HEK293 (cell line): ENCODE results near the gene TBX1.

Experiments used
- CTCF ChIA-PET: fragments of 350-600 bp; formaldehyde crosslinking; extraction: SDS; loops from one replicate; lab custom pipeline; 2021; ENCODE audit warnings: antibody characterized with exemption; lab: Yijun Ruan, JAX
- POLR2A ChIA-PET: fragments of 300-600 bp; formaldehyde crosslinking; extraction: SDS; loops from one replicate; lab custom pipeline; 2020; ENCODE audit warnings: antibody characterized with exemption, inconsistent platforms; lab: Yijun Ruan, JAX
- H3K27ac ChIP-seq: fragments of 200-500 bp; sonication (Bioruptor generic); 2 replicates; pipeline ENCODE4 v1.5.1; 2014; ENCODE audit warnings: low read depth, low read length, control low read depth, inconsistent platforms; ENCODE audit errors: extremely low read depth
- H3K36me3 ChIP-seq, 2 experiments: fragments of 200-500 bp in 1 of 2; sonication (Bioruptor generic) in 1 of 2; 1 replicate in 1 of 2; 2 replicates in 1 of 2; pipeline ENCODE4 v1.5.1; 2014 to 2017; ENCODE audit warnings: inconsistent platforms in 2 of 2, low read length in 2 of 2; ENCODE audit not compliant: control insufficient read depth in 2 of 2, insufficient read depth in 1 of 2
- H3K4me1 ChIP-seq: fragments of 200-500 bp; sonication (Bioruptor generic); 2 replicates; pipeline ENCODE4 v1.5.1; 2014; ENCODE audit warnings: mild to moderate bottlenecking, low read length, inconsistent platforms; ENCODE audit not compliant: control insufficient read depth, insufficient read depth
- H3K4me3 ChIP-seq: 2 replicates; pipeline ENCODE4 v1.5.1; 2011; ENCODE audit warnings: low read depth, mild to moderate bottlenecking, control low read depth, low read length, moderate library complexity
- H3K9me3 ChIP-seq: fragments of 200-500 bp; sonication (Bioruptor generic); 2 replicates; pipeline ENCODE4 v1.5.1; 2014; ENCODE audit warnings: low read depth, low read length, inconsistent platforms; ENCODE audit not compliant: control insufficient read depth, insufficient read depth
- MYNN ChIP-seq: fragments of 450-650 bp; formaldehyde crosslinking; IDR thresholded peaks from 2 replicates; pipeline ENCODE4 v1.5.1; 2016; ENCODE audit warnings: missing biosample characterization, missing genetic modification characterization, borderline replicate concordance
- PRDM1 ChIP-seq: fragments of 450-650 bp; formaldehyde crosslinking; IDR thresholded peaks from 2 replicates; pipeline ENCODE4; 2016; ENCODE audit warnings: missing biosample characterization, missing genetic modification characterization
- SALL2 ChIP-seq: fragments of 450-650 bp; formaldehyde crosslinking; IDR thresholded peaks from 2 replicates; pipeline ENCODE4 v1.5.0; 2017; ENCODE audit warnings: missing biosample characterization, mild to moderate bottlenecking, missing genetic modification characterization, borderline replicate concordance
- ZNF19 ChIP-seq: fragments of 450-650 bp; formaldehyde crosslinking; IDR thresholded peaks from 2 replicates; pipeline ENCODE4; 2016; ENCODE audit warnings: missing biosample characterization, missing genetic modification characterization, low read depth
- ZNF266 ChIP-seq: fragments of 450-650 bp; formaldehyde crosslinking; IDR thresholded peaks from 2 replicates; pipeline ENCODE4 v1.5.1; 2016; ENCODE audit warnings: missing biosample characterization, missing genetic modification characterization, low read depth
- ZNF404 ChIP-seq: fragments of 450-650 bp; formaldehyde crosslinking; IDR thresholded peaks from 2 replicates; pipeline ENCODE4 v1.5.1; 2017; ENCODE audit warnings: missing biosample characterization, missing genetic modification characterization
- ZNF416 ChIP-seq: fragments of 450-650 bp; formaldehyde crosslinking; IDR thresholded peaks from 2 replicates; pipeline ENCODE4 v1.5.1; 2016; ENCODE audit warnings: missing biosample characterization, missing genetic modification characterization
- ZNF558 ChIP-seq: fragments of 450-650 bp; formaldehyde crosslinking; IDR thresholded peaks from 2 replicates; pipeline ENCODE4 v1.5.1; 2016; ENCODE audit warnings: missing biosample characterization, missing genetic modification characterization
- ZNF560 ChIP-seq: fragments of 450-650 bp; formaldehyde crosslinking; IDR thresholded peaks from 2 replicates; pipeline ENCODE4 v1.5.1; 2017; ENCODE audit warnings: missing biosample characterization, missing genetic modification characterization, borderline replicate concordance
- TF ChIP-seq, protein P1 (sequence below): fragments of 450-650 bp; formaldehyde crosslinking; IDR thresholded peaks from 2 replicates; pipeline ENCODE4 v1.5.1; 2016; ENCODE audit warnings: missing biosample characterization, missing genetic modification characterization, borderline replicate concordance
- TF ChIP-seq, protein P2 (sequence below): fragments of 450-650 bp; formaldehyde crosslinking; IDR thresholded peaks from 2 replicates; pipeline ENCODE4 v1.5.1; 2016; ENCODE audit warnings: missing biosample characterization, missing genetic modification characterization
- TF ChIP-seq, protein P3 (sequence below): fragments of 450-650 bp; formaldehyde crosslinking; IDR thresholded peaks from 2 replicates; pipeline ENCODE4 v1.5.1; 2016; ENCODE audit warnings: missing biosample characterization, missing genetic modification characterization
- TF ChIP-seq, protein P4 (sequence below): fragments of 450-650 bp; formaldehyde crosslinking; IDR thresholded peaks from 2 replicates; pipeline ENCODE4 v1.5.1; 2017; ENCODE audit warnings: missing biosample characterization, missing genetic modification characterization
- TF ChIP-seq, protein P5 (sequence below): fragments of 450-650 bp; formaldehyde crosslinking; IDR thresholded peaks from 2 replicates; pipeline ENCODE4 v1.5.1; 2016; ENCODE audit warnings: missing biosample characterization, missing genetic modification characterization, borderline replicate concordance

Gene TBX1

DNA sequence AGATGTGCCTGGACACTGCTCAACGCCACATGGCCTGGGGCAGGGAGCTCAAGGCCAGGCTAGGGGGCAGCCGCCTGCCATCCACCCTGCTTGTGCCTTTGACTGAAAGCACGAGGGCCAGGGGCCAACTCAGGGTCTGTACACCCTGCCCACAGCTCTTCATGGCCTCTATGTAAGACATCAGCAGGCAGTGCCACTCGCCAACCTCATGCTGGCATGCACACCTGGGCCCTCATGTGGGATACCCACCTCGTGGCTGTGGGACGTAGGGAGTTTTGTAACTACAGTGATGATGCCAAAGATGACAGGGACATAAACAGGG, 25.6 kb downstream of the TBX1 start (continued):
- TF ChIP-seq ZNF19 (tag by site-specific recombination): no peak
- no peak for TF ChIP-seq ZNF404 (tag by site-specific recombination)

DNA sequence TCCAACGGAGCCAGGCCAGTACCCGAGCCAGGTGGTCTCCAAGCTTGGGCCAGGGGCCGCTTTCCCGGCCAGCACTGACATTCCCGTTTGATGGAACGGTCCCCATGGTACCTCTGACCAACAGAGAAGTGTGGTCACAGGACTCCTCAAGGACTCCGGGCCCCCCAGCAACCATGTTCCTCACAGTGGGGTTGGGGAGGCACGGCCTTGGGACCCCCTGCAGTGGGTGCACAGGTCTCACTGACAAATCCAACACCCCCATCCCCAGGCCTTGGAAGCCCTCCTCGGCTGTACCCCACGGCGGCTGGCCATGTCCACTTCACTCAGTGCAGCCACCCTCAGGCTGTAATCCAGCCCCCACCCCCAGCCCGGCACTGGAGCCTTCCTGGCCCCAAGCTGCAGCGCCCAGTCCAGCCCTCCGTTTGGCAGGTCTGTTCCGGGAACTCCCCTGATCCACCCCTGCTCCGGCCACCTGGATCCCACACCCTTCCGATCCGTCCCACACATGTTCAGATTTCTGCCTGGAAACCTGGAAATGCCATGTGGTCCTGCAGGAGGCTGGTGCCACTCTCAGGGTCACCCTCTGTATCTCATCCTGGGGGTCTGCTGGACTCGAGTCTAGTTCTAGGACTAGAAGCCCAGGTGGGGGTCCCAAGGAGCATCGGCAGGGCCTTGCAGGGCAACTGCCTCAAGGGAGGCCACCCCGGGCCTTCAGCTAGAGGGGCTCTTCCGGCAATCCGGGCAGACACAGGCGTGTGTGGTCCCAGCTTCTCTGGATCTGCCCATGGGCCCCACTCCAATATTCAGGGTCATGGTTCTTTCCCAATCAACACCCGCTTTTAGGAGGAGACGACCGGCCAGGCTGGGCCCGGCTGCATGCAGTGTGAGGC, 26.6 kb downstream of the TBX1 start:
- TF ChIP-seq ZNF266: no peak
- TF ChIP-seq, protein P1, sequence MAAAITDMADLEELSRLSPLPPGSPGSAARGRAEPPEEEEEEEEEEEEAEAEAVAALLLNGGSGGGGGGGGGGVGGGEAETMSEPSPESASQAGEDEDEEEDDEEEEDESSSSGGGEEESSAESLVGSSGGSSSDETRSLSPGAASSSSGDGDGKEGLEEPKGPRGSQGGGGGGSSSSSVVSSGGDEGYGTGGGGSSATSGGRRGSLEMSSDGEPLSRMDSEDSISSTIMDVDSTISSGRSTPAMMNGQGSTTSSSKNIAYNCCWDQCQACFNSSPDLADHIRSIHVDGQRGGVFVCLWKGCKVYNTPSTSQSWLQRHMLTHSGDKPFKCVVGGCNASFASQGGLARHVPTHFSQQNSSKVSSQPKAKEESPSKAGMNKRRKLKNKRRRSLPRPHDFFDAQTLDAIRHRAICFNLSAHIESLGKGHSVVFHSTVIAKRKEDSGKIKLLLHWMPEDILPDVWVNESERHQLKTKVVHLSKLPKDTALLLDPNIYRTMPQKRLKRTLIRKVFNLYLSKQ (tag by site-specific recombination): no peak
- no peak for TF ChIP-seq ZNF416 (tag by site-specific recombination)
- TF ChIP-seq ZNF558 (tag by site-specific recombination): no peak
- TF ChIP-seq SALL2 (tag by site-specific recombination): no peak
- no peak for TF ChIP-seq ZNF560 (tag by site-specific recombination)
- TF ChIP-seq, protein P2, sequence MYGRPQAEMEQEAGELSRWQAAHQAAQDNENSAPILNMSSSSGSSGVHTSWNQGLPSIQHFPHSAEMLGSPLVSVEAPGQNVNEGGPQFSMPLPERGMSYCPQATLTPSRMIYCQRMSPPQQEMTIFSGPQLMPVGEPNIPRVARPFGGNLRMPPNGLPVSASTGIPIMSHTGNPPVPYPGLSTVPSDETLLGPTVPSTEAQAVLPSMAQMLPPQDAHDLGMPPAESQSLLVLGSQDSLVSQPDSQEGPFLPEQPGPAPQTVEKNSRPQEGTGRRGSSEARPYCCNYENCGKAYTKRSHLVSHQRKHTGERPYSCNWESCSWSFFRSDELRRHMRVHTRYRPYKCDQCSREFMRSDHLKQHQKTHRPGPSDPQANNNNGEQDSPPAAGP (tag by site-specific recombination): no peak
- no peak for TF ChIP-seq MYNN (tag by site-specific recombination)
- TF ChIP-seq, protein P3, sequence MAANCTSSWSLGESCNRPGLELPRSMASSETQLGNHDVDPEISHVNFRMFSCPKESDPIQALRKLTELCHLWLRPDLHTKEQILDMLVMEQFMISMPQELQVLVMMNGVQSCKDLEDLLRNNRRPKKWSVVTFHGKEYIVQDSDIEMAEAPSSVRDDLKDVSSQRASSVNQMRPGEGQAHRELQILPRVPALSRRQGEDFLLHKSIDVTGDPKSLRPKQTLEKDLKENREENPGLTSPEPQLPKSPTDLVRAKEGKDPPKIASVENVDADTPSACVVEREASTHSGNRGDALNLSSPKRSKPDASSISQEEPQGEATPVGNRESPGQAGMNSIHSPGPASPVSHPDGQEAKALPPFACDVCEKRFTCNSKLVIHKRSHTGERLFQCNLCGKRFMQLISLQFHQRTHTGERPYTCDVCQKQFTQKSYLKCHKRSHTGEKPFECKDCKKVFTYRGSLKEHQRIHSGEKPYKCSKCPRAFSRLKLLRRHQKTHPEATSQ (tag by site-specific recombination): no peak
- TF ChIP-seq, protein P4, sequence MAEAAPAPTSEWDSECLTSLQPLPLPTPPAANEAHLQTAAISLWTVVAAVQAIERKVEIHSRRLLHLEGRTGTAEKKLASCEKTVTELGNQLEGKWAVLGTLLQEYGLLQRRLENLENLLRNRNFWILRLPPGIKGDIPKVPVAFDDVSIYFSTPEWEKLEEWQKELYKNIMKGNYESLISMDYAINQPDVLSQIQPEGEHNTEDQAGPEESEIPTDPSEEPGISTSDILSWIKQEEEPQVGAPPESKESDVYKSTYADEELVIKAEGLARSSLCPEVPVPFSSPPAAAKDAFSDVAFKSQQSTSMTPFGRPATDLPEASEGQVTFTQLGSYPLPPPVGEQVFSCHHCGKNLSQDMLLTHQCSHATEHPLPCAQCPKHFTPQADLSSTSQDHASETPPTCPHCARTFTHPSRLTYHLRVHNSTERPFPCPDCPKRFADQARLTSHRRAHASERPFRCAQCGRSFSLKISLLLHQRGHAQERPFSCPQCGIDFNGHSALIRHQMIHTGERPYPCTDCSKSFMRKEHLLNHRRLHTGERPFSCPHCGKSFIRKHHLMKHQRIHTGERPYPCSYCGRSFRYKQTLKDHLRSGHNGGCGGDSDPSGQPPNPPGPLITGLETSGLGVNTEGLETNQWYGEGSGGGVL (tag by site-specific recombination): no peak
- TF ChIP-seq, protein P5, sequence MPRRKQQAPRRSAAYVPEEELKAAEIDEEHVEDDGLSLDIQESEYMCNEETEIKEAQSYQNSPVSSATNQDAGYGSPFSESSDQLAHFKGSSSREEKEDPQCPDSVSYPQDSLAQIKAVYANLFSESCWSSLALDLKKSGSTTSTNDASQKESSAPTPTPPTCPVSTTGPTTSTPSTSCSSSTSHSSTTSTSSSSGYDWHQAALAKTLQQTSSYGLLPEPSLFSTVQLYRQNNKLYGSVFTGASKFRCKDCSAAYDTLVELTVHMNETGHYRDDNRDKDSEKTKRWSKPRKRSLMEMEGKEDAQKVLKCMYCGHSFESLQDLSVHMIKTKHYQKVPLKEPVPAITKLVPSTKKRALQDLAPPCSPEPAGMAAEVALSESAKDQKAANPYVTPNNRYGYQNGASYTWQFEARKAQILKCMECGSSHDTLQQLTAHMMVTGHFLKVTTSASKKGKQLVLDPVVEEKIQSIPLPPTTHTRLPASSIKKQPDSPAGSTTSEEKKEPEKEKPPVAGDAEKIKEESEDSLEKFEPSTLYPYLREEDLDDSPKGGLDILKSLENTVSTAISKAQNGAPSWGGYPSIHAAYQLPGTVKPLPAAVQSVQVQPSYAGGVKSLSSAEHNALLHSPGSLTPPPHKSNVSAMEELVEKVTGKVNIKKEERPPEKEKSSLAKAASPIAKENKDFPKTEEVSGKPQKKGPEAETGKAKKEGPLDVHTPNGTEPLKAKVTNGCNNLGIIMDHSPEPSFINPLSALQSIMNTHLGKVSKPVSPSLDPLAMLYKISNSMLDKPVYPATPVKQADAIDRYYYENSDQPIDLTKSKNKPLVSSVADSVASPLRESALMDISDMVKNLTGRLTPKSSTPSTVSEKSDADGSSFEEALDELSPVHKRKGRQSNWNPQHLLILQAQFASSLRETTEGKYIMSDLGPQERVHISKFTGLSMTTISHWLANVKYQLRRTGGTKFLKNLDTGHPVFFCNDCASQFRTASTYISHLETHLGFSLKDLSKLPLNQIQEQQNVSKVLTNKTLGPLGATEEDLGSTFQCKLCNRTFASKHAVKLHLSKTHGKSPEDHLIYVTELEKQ (tag by site-specific recombination): no peak
- no peak for TF ChIP-seq PRDM1 (tag by site-specific recombination)
- H3K9me3 ChIP-seq: no peaks in the 10 kb centered on the region
- H3K36me3 ChIP-seq: peaks cover 0 to 16% of the 10 kb centered on the region in 2 experiments; a peak in 1 of 3 replicates
- CTCF ChIA-PET: interaction anchor here (0.6 to 1.7 kb wide), 4 partner anchors 14 to 167 kb away, joined by 3 to 5 read pairs (median 4); no protein-coding TSS in a partner anchor
- H3K27ac ChIP-seq: no peak overlapping the region
- no peaks in the 10 kb centered on the region for H3K4me1 ChIP-seq
- POLR2A ChIA-PET: no interaction called here
- H3K4me3 ChIP-seq: no peak overlapping the region
